Hematopoietic multipotent progenitor cell treated with erythropoietin and hydrocortisone succinate and interleukin-3 and kit ligand, for 8 days (in vitro differentiated cells): Measurements from ENCODE around the gene UBE2E1.

ENCODE experiments used
- DNase-seq: peaks from one replicate; pipeline ENCODE4 v3.0.0-alpha.2; 2015

Gene UBE2E1

DNA sequence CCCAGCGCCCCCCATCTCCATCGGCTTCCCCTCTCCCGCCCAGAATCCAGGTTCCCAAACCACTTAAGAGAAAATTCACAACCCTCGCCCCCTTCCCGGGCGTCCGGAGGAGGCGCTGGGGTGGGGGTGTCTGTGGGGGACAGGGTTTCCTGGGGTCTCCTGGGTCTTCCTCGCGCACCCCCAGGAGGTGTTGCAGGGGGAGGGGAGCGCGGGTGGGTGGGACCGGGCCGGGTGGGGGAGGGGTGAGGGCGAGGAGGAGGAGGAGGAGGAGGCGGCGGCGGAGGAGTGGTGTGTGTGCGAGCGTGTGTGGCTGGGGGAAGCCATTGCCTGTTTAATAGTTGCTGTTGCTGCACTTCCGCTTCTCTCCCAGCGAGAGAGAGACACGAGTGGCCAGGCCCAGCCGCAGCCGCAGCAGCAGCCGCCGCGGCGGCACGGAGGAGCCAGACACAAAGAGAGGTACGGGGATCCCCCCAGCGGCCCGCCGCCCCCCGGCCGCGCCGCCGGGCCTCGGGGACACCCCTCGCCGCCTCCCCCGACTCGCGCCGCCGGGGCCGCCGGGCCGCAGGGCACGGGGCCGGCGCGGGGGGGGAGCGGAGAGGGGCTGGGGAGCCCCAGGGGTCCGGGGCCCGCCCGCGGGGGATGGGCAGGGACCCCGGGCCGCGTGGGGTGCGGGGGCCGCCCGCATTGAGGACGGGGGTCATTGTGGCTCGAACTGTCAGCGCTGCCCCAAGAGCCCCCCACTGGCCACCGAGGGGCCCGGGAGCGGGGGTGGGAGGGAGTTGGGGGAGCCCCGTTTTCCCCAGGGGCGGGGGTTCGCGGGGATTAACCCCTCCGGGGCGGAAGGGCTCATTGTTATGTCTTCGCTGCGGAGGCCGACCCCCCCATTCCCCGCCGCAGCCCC lies at the start of gene UBE2E1:
Gene UBE2E1 (plus strand): TSS at position 323 of the 901 bp plus-strand sequence. CDS start 1,315 bp downstream, outside the sequence.
- DNase-seq: peak; percentile 72

DNA sequence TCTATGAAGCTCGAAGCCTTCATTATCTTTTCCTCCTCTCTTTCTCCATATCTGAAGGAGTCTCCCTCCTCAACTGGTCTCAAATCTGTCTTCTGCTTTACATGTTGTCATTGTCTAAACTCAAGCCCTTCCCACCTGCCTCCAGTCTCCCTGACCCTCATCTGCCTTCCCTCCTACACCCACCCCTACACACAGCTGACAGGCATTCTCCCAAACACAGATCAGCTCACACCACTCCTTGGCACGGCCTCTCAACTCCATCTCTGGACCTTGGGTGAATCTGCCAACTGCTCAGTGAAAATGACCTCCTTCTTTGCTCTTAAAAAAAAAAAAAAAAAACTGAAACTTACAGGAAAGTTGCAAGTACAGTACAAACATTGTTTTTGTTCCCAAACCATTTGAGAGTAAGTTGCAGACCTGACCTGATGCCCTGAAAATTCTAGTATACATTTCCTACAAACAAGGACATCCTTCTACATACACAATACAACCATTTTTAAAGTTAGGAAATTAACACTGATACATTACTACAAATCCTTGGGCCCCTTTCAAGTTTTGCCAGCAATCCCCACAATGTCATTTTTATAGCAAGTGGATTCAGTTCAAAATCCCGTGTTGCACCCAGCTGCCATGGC lies 49.4 kb upstream of the UBE2E1 start:
- DNase-seq: no peak

DNA sequence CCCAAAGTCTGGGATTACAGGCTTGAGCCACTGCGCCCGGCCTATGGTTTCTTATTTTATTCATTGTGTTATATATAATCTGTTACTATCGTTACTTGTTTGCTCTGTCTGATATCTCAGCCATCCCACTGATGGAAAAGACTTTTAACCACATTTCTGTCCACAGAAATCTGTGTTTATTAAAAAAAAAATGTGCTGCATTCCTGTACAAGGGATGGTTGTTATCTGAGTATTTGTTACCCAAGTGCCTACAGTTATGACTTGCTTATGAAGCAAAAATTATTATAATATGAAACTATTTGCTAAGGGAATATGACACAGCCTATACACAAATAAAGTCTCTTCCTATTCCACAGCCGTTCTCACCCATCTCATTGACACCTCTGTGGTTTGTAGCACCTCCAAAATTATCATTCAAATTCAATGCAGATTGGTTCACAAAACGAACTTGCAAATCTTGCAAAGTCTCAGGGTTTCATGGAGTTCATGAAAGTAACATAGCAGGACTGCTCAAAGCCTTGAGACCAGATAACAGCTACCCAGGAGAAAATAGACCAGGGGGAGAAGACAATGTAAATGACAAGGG lies 47.4 kb upstream of the UBE2E1 start:
- no peak for DNase-seq

DNA sequence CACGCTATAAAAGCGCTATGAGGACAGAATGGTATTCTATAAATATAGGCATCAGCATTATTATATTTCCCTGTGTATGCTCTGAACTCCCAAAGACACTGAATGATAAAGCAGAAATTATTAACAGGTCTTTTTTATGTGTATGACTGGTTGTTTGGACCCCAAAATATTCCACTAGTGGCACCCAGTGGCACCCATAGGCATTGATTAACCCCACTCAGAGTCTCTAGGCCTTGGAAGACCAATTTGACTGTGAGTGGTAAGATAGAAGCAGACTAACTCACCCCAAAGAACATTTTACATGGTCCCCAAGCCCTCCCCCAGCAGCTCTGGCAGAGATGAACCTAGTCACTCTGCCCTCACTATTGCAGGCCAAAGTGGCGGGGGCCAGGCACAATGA lies 45.4 kb upstream of the UBE2E1 start:
- no peak for DNase-seq

DNA sequence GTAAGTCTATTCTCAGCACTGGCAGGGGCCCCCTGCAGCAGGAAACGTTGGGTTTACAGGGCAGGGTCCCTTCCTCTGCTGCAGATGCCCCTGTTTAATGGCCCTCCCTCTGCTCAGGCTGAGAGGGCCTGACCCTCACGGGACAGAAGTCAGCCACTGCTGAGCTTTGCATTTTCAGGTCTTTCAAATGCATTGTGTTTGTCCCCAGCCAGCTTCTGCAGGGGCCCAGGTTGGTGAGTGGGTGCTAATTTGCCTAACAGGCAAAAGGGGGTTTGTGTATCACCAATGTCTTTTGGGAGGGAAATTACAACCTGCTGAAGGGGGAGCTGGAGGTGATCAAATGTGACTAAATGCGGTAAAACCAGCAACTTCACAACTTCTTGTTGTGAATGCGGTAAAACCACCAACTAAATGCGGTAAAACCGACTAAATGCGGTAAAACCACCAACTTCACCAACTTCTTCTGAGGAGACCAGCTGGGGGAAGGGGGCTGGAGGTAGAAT lies 44.8 kb upstream of the UBE2E1 start:
- DNase-seq: no peak

DNA sequence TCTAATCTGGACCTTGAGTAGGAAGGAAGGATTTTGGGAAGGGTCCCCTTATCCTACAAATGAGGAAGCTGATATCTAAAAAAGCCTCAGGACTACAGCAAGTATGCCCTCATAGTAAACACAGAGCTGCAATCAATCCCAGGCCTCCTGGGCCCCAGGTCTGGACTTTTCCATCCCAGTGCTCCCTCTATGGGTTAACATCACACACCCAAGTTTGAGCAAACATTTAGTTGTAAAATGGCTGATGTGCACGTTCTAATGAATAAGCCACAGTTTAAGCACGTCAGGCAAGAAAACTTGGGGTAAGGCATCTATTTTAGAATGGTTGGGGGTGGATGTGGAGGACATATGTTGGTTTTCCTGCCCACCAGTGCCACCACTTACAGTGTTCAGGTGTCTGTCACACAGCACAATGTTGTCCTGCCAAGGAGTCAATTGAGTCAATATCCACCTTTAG lies 44.3 kb upstream of the UBE2E1 start:
- DNase-seq: peak; percentile 20

DNA sequence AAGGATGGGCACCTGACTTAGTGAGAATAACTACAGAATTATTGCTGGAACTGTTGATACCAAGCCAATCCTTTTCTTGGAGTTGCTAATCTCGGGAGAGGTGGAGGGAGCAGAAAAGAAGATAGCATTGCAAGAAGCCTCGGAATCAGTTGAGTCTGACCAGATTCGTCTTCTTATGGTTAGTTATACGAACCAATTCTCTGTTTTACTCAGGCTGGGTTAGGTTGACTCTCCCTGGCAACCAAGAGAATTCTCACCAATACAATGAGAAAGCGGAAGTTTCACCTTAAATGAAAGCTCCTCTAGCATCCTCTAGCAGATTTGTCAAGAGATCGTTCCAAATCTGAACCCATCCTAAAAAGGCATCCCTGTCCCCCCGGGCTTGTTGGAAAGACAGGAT lies 43.5 kb upstream of the UBE2E1 start:
- no peak for DNase-seq

DNA sequence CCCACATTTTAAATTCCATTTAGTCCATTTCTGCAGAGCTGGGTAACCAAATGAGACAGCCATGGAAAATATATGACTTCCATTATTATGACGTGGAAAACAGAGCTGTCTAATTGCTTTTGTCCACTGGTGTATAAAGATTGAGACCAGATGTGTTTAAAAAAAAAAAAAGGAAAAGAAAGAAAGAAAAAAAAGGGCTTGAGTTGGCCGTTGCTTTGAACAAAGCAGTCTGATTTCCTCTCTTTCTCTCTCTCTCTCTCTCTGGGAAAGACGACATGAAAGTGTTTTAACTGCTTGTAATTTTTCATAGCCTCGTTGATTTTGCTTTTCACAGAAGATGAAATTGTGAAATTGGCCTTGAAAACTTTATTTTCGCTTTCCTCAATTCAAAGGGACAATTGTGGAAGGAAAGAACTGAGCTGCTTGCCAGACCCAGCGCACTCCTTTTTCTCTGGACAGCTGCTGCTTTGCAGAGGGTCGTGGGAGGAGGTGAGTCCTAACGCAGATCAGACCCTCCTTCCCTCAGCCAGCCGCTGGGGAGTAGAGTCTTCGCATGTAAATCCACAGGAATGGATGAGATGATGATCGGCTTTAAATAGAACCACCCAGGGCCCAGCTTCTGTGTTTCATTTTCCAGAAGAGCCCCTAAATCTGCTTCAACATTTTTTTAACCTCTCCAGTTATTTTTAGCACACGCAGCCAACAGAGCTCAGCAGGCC lies 42.8 kb upstream of the UBE2E1 start:
- no peak for DNase-seq

DNA sequence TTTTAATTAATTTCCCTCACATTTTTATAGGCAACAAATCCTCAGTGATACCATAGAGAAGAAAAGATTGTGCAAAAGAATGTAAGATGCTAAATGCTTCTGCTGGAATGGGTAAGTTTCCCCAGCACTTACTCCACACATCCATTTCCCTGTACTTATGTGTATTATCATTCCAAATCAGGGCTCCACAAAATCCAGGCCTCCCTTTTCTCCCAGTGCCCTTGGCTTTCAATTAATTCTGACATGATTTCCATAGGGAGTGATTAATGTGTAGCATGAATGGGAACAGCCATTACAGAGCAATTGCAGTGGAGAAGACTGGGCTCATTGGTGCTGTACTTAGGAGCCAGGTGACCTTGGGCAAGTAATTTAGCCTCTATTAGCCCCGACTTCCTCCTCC lies 41.3 kb upstream of the UBE2E1 start:
- no peak for DNase-seq

DNA sequence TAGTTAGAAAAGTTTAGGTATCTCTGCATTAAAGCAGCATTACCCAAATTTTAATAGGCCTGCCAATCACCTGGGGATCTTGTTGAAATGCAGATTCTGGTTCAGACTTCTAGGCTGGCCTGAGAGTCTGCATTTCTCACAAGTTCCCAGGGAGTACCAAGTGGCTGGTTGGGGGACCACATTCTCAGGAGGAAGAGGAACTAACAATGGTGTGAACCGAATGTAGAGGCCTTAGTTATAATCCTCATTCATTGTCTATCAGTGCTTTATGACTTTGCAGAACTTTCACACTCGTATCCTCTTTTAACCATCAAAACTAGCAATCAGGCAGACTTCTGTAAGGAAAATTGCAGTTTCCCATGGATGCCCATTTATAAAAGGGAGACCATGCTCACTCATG lies 38.2 kb upstream of the UBE2E1 start:
- DNase-seq: no peak

DNA sequence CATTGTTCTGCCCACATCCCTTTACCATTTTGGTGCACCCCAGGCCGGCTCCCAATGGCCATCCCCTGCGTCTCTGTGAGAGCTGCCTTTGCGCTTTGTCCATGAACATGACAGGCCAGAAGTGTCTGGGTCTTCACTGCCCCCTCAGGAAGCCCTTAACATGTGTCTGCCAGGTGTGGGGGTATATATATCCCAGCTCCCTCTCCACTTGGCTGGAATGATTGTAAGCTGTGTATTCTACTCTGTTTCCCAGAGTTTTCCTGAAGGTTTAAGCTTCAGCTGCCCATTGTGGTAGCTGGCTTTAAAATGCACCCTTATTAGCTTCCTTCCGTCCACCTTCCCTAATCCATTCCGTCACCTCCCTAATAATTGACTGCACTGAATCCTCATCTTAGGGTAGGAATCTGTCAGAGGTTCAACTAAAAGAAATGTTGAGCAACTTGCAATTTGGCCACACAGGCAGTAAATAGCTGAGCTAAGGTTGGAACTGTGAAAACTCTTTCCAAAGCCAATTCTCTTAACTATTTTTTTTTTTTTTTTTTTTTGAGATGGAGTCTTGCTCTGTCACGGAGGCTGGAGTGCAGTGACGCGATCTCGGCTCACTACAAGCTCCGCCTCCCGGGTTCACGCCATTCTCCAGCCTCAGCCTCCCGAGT lies 30.4 kb upstream of the UBE2E1 start:
- DNase-seq: no peak

DNA sequence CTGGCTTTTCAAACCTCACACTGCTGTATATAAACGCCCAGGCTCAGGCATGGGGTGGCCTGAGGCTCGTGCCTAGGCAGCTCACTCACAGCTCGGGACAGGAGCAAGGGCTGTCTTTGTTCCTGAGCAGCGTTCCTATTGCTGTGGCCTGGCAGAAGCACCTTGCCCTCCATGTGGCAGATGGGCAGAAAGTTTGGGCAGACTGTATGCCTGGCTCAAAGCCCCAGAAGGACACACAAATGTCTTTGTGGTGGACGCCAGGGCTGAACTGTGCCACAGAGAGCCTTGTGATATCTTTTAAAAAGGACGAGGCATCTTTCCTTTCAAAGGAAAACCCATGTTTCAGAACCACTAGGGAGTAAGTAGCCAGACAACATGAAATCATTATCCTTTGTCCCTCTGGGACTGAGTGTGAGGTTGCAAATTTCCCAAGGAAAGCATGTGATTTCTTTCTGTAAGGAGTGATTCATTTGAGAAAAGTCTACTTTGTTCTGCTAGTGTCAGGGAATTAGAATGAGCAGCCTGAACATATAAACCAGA lies 29.3 kb upstream of the UBE2E1 start:
- no peak for DNase-seq

DNA sequence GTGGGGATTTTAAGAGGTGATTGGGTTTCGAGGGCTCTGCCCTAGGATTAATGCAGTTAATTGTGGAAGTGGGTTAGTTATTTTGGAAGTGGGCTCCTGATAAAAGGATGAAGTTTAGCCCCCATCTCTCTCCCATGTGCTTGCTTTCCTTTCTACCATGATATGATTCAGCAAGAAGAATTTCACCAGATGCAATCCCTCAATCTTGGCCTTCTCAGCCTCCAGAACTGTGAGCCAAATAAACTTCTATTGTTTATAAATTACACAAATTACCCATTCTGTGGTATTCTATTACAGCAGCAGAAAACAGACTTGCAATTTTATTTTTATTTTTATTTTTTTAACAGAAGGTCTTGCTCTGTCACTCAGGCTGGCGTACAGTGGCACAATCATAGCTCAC lies 27.3 kb upstream of the UBE2E1 start:
- no peak for DNase-seq

DNA sequence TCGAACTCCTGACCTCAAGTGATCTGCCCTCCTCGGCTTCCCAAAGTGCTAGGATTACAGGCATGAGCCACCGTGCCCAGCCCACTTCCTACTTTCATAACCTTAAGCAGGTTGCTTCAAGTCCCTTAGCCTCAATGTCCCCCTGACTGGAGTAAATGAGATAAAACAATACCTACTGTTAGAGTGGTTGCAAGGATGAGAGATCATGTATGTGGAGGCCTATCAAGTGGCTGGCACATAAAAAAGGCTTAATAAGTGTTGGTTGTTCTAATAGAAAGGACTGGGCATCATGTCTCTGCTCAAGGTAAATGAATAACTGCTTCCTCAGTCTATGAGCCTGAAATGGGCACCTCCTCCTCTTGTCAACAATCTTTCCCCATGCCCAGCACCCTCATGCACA lies 25.9 kb upstream of the UBE2E1 start:
- DNase-seq: no peak

DNA sequence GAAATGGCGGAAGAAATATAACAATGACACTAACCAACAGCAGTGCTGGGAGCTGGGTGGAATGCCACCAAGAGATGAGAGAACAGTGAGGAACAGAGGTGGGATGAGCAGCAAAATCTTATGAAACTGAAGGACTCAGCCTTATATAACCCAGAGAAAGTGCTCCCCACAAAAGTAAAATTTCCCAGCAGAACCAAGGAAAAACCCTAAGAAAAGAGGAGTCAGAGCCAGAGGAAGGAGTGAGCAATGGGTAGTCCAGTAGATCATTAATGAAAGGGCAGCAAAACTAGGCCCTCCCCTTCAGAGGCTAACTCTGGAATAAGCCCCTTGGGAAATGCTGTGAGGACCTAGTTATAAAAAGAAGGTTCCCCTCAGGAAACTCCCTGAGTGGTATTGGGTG lies 24.7 kb upstream of the UBE2E1 start:
- no peak for DNase-seq

DNA sequence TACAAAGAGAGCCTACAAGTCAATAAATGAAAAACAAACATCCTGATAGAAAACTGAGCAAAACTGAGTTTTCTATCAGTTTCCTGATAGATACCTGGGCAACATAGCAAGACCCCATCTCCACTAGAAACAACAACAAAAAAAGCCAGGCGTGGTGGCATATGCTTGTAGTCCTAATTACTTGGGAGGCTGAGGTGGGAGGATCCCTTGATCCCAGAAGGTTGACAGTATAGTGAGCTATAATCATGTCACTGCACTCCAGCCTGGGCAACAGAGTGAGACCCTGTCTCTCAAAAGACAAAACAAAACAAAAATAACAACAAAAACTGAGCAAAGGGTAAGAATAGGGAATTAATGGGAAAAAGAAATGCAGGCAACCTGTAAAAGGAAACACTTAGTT lies 23.9 kb upstream of the UBE2E1 start:
- DNase-seq: no peak

DNA sequence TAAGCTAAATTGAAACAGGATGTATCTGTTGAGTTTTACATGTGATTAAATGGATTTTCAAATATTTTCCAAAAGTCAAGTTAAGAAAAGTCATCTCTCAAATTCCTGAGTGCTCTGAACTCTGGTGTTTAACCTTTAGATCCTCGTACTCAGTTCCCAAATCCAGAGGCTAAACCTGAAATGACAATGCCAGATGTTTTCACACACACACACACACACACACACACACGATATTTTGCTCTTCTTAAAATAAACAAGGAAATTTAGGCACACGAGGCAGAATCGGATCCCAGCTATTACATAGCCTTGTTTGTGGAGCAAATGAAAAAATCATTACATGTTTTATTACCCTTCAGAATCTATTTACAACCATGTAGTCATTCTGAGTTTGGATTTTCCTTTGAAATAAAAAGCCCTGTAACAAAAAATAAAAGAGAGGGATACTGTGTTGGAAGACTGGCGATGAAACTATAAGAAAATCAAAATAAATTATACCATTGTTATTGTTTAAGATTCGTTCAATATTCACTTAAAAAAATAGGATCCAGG lies 20.6 kb upstream of the UBE2E1 start:
- no peak for DNase-seq

DNA sequence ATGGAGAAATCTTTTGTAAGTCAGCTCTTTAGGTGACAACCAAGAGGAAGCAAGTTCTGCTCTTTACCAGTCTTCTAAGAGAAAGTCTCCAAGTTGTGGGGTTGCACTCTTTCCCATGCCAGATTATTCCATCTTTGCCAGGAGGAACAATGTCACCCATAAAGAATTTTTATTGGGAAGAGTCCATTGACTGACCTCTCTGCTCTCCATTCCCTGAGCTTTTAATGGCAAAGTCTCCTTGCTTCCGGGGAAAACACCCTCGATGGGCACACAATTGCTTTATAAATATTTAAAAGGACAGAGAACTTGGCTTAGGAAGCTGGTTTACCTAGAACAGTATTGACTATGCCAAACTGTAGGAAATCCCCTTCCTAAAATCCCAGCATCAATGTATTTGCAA lies 19.9 kb upstream of the UBE2E1 start:
- no peak for DNase-seq

DNA sequence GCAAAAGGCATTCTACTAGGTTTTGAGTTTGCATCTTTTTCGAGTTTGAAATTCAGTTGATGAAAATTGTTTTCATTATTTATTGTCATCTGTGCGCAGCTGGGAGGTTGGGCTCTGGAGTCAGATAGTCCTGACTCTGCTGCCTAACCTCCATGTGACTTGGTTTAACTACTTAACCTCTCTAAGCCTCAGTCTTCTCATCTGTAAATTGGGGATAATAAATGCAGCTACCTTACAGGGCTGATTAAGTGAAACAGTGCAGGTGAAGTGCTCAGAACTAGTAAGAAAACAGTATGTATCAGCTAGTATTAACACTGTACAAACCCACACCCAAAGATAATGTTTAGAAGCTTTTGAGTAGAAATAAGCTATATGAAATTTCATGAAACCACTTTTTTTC lies 14.1 kb upstream of the UBE2E1 start:
- no peak for DNase-seq

DNA sequence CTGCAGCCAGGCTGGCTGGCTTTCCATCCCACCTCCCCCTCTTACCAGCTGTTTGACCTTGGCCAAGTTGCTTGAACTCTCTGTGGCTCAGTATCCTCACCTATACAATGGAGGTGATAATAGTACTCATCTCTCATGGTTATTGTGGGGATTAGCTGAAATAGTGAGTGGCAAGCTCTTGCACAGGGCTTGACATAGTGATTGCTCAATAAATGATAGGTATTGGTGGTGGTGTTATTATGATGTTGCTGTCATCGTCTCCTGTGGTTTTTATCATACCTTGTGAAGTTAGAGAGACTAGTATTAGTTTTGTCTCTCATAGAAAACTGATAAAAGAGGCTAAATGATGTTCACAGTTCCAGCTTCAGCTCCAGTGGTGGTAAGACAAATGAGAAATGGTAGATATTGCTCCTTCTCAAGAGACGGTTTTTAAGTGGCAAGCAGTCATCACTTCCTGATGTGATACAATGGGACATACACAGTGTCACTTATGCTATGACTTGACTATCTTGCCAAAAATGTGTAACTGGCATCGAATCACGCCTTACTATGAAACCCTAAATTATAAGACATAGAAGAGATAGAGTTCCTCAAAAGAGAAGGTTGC lies 12.1 kb upstream of the UBE2E1 start:
- DNase-seq: no peak

DNA sequence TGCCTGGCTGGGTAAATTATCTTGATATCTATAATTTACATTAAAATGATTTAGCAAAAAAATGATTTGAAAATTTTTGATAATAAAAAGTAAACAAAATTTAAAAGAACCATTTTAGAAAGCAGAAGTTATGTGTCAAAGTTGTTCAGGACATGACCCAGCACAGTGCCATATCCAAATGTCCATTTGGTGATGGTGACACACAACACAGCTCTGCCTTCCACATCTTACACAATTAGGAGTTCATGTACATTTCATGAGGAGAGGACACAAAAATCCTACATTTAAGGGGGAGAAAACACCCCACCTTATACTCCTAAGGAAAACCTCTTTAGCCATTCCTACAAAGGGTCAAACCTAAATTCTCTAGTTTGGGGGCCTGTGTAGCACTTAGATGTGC lies 10.7 kb upstream of the UBE2E1 start:
- DNase-seq: no peak

DNA sequence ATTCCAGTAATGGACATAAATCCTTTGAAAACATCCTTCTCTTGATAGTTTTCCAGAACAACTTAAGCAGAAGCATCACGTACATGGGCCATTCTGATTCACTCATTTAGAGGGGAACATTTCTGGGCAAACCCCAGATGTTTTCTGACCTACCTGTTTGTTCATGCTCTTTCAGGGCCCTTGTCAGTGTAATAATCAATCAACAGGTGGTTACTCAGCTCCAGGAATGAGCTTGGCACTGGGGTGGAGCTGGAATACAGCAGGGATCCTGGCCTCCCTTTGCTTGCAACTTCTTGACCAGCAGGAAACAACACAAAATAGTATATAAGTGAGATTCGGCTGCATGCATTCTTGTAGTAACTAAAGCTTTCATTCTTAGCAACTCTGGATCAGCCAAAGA lies 9.2 kb upstream of the UBE2E1 start:
- no peak for DNase-seq
